Testis (tissue), 3 donors: ENCODE data around the gene IGSF21. TPM values are rescaled to one million over a fixed set of nuclear protein-coding genes. Genes with fewer than 3 reads are reported as not detected.

Experiments
- DNase-seq: peaks from one replicate; pipeline ENCODE4 v3.0.0-alpha.2; 2019
- H3K27ac ChIP-seq, 2 donors: fragments of 200-600 bp; sonication (generic); one replicate each; pipeline ENCODE4 v1.5.1; 2019
- H3K27me3 ChIP-seq: fragments of 200-600 bp; sonication (generic); one replicate; pipeline ENCODE4 v1.5.1; 2019
- H3K36me3 ChIP-seq: fragments of 200-600 bp; sonication (generic); one replicate; pipeline ENCODE4 v1.5.1; 2017; ENCODE audit warnings: low read depth; ENCODE audit errors: missing control alignments
- H3K4me1 ChIP-seq: fragments of 200-600 bp; sonication (generic); one replicate; pipeline ENCODE4 v1.5.1; 2019
- H3K4me3 ChIP-seq, 2 donors: fragments of 200-600 bp; sonication (generic); one replicate each; pipeline ENCODE4 v1.5.1; 2017 to 2019
- H3K9me3 ChIP-seq: fragments of 200-600 bp; sonication (generic); one replicate; pipeline ENCODE4 v1.5.1; 2017
- POLR2A ChIP-seq: fragments of 450-650 bp; IDR thresholded peaks from one replicate; pipeline ENCODE4 v1.6.1; 2017; ENCODE audit warnings: antibody characterized with exemption, mild to moderate bottlenecking, moderate library complexity
- WGBS, 2 donors: methylation state at CpG; one replicate each; pipeline ENCODE4 v1.1.5; 2018; 5-methylcytosine and 5-hydroxymethylcytosine counted together
- intact Hi-C: fragments of 100-400 bp; cut with DNase I; formaldehyde crosslinking; loops from one replicate; pipeline ENCODE4 v1.15.1; 2023; ENCODE audit warnings: low total_unique reads
- polyA plus RNA-seq: library from polyadenylated mRNA; stranded (reverse); fragments of 350-450 nt; fragmentation: Illumina TruSeq; extraction: RNeasy Lipid Tissue Mini Kit (QIAGEN cat#74804); gene quantifications from one replicate; pipeline ENCODE4 v1.2.3, GENCODE V29; 2014; ENCODE audit warnings: low read depth, low replicate concordance; ENCODE audit not compliant: insufficient read depth
- total RNA-seq, 2 donors: library from RNA; depleted of rRNA; stranded (reverse); fragments of >200 nt; gene quantifications; one replicate each; pipeline ENCODE4 v1.2.3, GENCODE V29; 2016
- TF ChIP-seq, protein P1 (sequence below), 3 experiments: fragments of 450-650 bp in 2 of 3; fragments of 200-600 bp in 1 of 3; sonication (generic) in 1 of 3; IDR thresholded peaks; one replicate each; pipeline ENCODE4 v1.5.1; 2016 to 2019; ENCODE audit warnings: antibody characterized with exemption in 3 of 3, mild to moderate bottlenecking in 2 of 3, moderate library complexity in 1 of 3

The IGSF21 gene
- total and polyA plus RNA-seq, 3 donors from 2014 or later, result 1.7 to 4.2 (median 2.9) TPM

DNA sequence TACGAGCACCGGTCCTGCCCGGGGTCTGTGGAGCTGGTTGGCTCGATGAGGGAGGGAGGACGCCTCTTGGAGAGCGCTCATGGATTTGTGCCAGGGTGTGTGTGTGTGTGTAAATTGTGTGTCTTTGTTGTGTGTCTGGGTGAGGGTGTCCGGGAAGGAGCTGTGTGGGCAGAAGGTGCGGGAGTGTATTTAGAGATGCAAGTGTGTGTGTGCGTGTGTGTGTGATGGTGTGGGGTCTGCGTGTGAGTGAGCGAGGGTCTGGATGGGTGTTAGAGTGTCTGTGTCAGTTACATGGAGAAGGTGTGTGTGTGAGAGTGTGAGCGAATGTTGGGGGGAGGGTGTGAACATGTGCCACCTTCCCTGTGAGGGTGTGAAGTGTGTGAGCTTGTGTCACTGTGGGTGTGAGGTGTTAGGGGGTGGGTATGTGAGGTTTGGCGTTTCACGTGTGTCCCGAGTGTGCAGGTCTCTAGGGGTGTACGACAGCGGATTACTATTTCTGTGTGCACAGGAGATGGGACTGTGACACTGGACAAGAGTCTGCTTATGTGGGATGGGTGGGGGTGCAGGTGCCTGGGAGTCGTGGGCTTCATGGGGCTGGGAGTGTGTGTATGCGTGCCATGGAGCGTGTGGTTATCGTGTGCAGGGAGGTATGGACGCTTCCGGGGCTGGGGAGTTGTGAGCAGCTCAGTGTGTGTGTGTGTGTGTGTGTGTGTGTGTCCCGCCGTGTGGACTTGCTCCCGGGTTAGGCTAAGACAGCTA is 880 bp downstream of the IGSF21 start:
- Histone ChIP-seq H3K4me1 (peaks cover 4% of the 10 kb centered on the region), H3K27ac (no peak overlapping the region), H3K4me3 (peak overlapping the region; percentile 7 to 21), H3K9me3 (no peaks in the 10 kb centered on the region), H3K27me3 (no peaks in the 10 kb centered on the region), H3K36me3 (no peaks in the 10 kb centered on the region)
- WGBS, 2 donors, result 3% methylated on average over 20 to 26 of the region's 26 CpGs
- intact Hi-C loops, result no loop called here
- no peak for TF ChIP-seq POLR2A
- TF ChIP-seq, protein P1, sequence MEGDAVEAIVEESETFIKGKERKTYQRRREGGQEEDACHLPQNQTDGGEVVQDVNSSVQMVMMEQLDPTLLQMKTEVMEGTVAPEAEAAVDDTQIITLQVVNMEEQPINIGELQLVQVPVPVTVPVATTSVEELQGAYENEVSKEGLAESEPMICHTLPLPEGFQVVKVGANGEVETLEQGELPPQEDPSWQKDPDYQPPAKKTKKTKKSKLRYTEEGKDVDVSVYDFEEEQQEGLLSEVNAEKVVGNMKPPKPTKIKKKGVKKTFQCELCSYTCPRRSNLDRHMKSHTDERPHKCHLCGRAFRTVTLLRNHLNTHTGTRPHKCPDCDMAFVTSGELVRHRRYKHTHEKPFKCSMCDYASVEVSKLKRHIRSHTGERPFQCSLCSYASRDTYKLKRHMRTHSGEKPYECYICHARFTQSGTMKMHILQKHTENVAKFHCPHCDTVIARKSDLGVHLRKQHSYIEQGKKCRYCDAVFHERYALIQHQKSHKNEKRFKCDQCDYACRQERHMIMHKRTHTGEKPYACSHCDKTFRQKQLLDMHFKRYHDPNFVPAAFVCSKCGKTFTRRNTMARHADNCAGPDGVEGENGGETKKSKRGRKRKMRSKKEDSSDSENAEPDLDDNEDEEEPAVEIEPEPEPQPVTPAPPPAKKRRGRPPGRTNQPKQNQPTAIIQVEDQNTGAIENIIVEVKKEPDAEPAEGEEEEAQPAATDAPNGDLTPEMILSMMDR (IDR thresholded peaks at IDR 0.05), result no peak
- no peak for DNase-seq

DNA sequence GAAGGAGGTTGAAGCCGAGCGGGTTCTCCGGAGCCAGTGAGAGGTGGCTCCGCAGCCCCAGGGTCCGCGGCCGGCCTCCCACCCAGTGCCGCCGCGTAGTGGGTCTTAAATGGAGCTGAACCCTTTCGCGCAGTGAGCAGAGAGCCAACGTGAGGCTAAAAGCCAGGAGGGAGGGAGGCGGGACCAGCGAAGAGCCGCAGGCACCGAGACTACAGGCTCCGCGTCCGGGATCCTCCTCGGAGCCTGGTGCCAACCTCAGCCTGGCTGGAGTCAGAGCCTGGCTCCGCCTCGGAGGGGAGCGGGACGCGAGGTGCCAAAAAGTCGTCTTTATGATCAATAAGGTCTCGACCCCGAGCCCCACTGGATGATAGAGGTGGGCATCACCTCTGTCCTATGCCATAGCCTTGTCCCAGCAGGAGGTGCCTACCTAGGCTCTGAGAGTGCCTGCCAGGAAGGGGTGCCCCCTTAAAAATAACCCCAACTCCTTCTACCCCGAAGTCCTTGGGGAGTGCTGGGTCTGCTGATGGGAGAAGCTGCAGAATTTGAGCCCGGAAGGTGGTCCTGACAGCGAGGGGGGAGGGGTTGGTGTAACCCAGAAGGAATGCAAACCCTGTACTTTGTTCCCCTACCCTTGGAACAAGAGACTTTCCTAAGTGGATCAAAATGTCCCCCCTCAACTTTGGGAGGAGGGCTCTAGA is 1.6 kb downstream of the IGSF21 start:
- H3K4me1 ChIP-seq, result peaks cover 4% of the 10 kb centered on the region
- DNase-seq, result no peak
- WGBS, 2 donors, result 3 to 10% methylated on average over 2 to 32 of the region's 32 CpGs
- H3K27ac ChIP-seq, result no peak overlapping the region
- no peaks in the 10 kb centered on the region for H3K27me3 ChIP-seq
- H3K9me3 ChIP-seq, result no peaks in the 10 kb centered on the region
- intact Hi-C loops, result no loop called here
- no peaks in the 10 kb centered on the region for H3K36me3 ChIP-seq
- TF ChIP-seq, protein P1 (IDR thresholded peaks at IDR 0.05), result no peak
- TF ChIP-seq POLR2A, result no peak
- peak overlapping the region in 1 of 2 donors; percentile 51 for H3K4me3 ChIP-seq

DNA sequence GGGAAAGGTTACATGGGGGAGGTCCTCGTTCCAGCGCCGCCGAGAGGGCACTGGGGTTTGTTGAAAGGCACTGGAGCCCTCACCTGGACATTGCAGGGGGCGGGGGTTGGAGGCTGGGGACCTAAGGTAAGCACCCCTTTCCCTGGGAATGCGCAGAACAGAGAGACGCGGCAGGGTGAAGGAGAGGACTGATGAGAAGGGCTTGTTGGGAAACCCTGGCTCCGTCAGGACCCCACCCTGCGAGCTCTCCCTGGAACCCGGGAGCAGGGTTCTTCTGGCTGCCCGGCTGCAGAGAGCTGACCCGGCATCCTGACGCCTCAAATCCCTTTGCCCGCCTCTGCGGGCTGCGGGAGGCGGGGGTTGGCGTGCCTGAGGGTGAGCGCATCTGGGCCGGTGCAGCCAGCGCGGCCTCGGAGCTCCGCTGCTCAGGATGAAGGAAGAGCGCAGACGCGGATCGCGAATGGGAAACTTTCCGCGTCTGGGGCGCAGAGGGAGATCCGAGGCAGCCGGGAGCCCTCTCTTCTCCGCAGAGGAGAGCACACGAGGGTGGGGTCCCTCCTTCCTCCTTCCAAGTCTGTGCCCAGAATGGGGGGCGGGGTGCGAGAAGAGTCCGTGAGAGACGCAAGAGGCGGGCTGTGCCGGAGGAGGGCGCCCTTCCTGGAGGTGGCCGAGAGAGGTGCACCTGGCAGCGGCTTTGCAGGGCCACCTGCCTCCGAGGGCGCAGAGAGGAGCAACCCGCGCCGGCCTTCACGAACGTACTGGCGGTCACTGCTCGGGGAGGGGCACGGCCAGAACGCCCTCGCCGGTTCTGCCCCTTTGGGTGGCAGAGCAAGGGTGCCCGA is 2.4 kb downstream of the IGSF21 start:
- Histone ChIP-seq H3K36me3 (no peaks in the 10 kb centered on the region), H3K27ac (no peak overlapping the region), H3K4me1 (peaks cover 4% of the 10 kb centered on the region), H3K9me3 (no peaks in the 10 kb centered on the region), H3K4me3 (peak overlapping the region; percentile 24 to 51), H3K27me3 (no peaks in the 10 kb centered on the region)
- peak; percentile 59 for DNase-seq
- intact Hi-C loops, result no loop called here
- TF ChIP-seq POLR2A, result no peak
- TF ChIP-seq, protein P1 (IDR thresholded peaks at IDR 0.05), result peak in 2 of 3 experiments; percentile 17 to 36
- 0 to 2% methylated on average over 8 to 60 of the region's 60 CpGs for WGBS, 2 donors

DNA sequence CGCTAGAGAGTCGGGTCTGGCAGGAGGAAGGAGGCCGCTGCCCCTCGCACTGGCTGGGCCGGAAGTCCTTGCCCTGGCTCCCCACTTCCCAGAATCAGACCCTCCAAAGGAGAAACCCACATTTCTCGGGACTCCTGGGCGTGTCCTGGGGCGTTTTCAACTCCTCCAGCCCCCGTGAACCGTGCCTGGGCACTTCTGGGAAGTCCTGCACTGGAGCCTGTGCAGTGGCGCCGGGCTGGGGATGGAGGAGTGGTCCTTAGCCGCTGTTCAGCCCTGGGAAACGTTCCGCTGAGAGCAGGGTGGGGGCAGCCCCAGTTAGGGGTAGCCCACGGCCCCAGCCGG is 3.0 kb downstream of the IGSF21 start:
- no peak overlapping the region for H3K27ac ChIP-seq
- H3K9me3 ChIP-seq, result no peaks in the 10 kb centered on the region
- no peaks in the 10 kb centered on the region for H3K27me3 ChIP-seq
- H3K4me1 ChIP-seq, result peaks cover 4% of the 10 kb centered on the region
- intact Hi-C loops, result no loop called here
- peak overlapping the region; percentile 24 to 51 for H3K4me3 ChIP-seq
- TF ChIP-seq, protein P1 (IDR thresholded peaks at IDR 0.05), result no peak
- TF ChIP-seq POLR2A, result no peak
- no peaks in the 10 kb centered on the region for H3K36me3 ChIP-seq
- WGBS, 2 donors, result 1% methylated on average over 15 of the region's 17 CpGs; no CpG with 5 or more reads in 1 of the 2 donors
- DNase-seq, result no peak
